GM19351 (cell line): Measurements from ENCODE around the gene MADCAM1.

Source experiments
- ATAC-seq: cut with Tn5 transposase; IDR thresholded peaks from one replicate; pipeline ENCODE4 v1.9.1; 2021; ENCODE audit warnings: mild to moderate bottlenecking, moderate library complexity; ENCODE audit not compliant: unreplicated experiment

The MADCAM1 gene

GRCh38 chr19:488505-489417 is 7.5 kb upstream of the MADCAM1 start:
- ATAC-seq, result peak; percentile 59

GRCh38 chr19:489418-490196 is 6.7 kb upstream of the MADCAM1 start:
- ATAC-seq, result no peak

GRCh38 chr19:491146-491741 is 5.0 kb upstream of the MADCAM1 start:
- no peak for ATAC-seq

GRCh38 chr19:492091-492531 is 4.2 kb upstream of the MADCAM1 start:
- no peak for ATAC-seq

- ATAC-seq, result no peak
Measured at GRCh38 chr19:493391-494170, 2.7 kb upstream of the MADCAM1 start.

GRCh38 chr19:494171-495080 is 1.9 kb upstream of the MADCAM1 start:
- ATAC-seq, result no peak

GRCh38 chr19:495081-495401 is 1.2 kb upstream of the MADCAM1 start:
- ATAC-seq, result no peak

- ATAC-seq, result no peak
Measured at GRCh38 chr19:495402-496111, 729 bp upstream of the MADCAM1 start.

- no peak for ATAC-seq
Measured at GRCh38 chr19:496986-497385, 700 bp downstream of the MADCAM1 start.

- no peak for ATAC-seq
Measured at GRCh38 chr19:497491-497868, 1.2 kb downstream of the MADCAM1 start.

GRCh38 chr19:497869-498510 is 1.7 kb downstream of the MADCAM1 start:
- ATAC-seq, result no peak

- ATAC-seq, result no peak
Measured at GRCh38 chr19:498511-498891, 2.2 kb downstream of the MADCAM1 start.

- ATAC-seq, result no peak
Measured at GRCh38 chr19:498977-499623, 2.8 kb downstream of the MADCAM1 start.

GRCh38 chr19:501646-502045 is 5.4 kb downstream of the MADCAM1 start:
- ATAC-seq, result no peak

- no peak for ATAC-seq
Measured at GRCh38 chr19:504616-505015, 8.3 kb downstream of the MADCAM1 start.

GRCh38 chr19:506404-507285 is 10.4 kb downstream of the MADCAM1 start:
- ATAC-seq, result peak; percentile 64
